ENCODE data around the gene GMDS.

GMDS gene

DNA sequence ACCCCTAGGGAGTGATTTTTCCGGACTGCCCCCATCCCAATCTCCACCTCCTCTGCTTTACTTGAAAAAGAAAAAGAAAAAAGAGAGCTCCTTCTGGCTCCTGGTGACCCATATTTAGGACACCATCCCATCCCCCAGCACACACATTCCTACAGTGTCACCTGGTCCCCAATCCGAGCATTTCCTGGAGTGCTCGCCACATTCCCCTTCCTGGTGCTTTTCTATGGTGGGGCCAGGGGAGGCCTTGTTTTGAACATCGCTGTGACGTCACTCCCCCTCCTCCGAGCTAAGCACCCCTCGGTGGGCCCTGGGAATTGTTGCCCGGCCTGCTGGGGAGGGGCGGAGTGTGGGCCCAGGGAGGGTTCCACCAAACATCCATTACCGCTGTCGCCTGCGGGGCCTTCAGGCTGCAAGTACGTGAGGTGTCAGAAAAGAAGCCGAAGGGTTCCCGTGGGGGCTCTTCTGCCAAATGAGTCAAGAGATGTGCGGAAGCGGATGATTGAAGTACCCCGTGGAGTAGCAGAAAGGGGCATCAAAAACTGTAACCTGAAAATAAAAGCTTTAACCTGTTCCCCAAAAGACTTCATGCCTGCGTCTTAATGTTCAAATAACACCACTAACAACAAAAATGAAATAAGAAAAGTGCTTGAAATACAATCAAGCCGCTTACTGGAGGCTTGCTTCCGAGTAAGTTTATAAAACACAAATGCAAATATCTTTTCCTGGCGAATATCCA, 638.5 kb downstream of the GMDS start:
- Histone ChIP-seq H3K27ac (ENCODE audit: low read length) (no peak overlapping the region), H3K27me3 (ENCODE audit: low read depth, low read length) (no peaks in the 10 kb centered on the region), H3K9me3 (ENCODE audit: insufficient read depth, low read length) (no peaks in the 10 kb centered on the region), H3K4me2 (ENCODE audit: low read length) (peak overlapping the region; percentile 99), H3K4me3 (ENCODE audit: low read length) (peak overlapping the region; percentile 98), H3K79me2 (ENCODE audit: low read length) (peaks cover 17% of the 10 kb centered on the region), H4K20me1 (ENCODE audit: insufficient read depth, low read length) (no peaks in the 10 kb centered on the region), H3K4me1 (ENCODE audit: low read length) (peaks cover 27% of the 10 kb centered on the region), H3K9ac (ENCODE audit: low read length) (peak overlapping the region; percentile 96), H2AFZ (ENCODE audit: low read depth, low read length) (peak overlapping the region; percentile 52), H3K36me3 (replicated peaks; ENCODE audit: low read depth, low read length) (peaks cover 4% of the 10 kb centered on the region)
- TF ChIP-seq CTCF (IDR thresholded peaks at IDR 0.05; ENCODE audit: low read depth, low read length) (no peak), EZH2phosphoT487 (IDR thresholded peaks at IDR 0.05; ENCODE audit: low read depth) (no peak)

DNA sequence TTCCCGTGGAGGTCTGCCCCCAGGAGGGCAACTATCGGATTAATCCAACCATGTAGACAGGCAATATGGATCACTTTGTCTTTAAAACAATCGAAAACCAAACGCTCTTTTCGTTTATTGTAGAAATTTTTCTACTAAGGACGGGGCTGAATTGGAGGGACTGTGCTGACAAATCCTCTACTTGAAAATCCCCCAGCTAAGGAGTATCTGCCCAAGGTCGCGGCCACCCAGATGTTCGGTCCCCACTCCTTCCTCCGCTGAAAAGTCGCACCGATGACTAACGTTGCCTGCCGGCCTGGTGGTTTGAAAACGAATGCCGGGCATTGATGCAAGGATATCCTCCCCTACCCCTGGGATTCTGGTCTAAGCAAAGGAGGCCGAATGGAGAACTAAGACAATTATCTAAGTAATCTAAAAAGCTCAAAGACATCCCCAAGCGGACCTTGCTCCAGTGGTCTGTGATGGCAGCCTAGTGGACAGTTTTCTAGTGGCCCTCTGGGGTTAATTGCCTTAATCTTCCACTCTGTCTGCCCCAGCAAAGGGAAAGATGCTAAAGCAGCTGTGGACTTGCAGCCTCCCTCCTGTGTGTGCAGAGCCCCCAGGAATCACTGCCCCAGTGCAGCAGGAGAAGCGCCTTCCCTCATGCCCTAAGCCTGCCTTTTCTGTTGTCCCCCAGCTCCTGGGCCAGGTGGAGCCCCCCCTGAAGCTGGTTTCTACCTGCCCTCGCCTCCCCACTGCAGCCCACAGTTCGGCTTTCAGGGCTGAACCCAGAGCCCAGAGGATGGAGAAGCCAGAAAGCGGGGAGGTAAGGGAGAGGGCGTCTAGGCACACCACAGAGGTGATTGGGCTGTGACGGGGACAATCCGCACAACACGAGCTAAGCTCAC, 639.3 kb downstream of the GMDS start:
- H3K4me2 ChIP-seq (ENCODE audit: low read length): peak overlapping the region; percentile 99

DNA sequence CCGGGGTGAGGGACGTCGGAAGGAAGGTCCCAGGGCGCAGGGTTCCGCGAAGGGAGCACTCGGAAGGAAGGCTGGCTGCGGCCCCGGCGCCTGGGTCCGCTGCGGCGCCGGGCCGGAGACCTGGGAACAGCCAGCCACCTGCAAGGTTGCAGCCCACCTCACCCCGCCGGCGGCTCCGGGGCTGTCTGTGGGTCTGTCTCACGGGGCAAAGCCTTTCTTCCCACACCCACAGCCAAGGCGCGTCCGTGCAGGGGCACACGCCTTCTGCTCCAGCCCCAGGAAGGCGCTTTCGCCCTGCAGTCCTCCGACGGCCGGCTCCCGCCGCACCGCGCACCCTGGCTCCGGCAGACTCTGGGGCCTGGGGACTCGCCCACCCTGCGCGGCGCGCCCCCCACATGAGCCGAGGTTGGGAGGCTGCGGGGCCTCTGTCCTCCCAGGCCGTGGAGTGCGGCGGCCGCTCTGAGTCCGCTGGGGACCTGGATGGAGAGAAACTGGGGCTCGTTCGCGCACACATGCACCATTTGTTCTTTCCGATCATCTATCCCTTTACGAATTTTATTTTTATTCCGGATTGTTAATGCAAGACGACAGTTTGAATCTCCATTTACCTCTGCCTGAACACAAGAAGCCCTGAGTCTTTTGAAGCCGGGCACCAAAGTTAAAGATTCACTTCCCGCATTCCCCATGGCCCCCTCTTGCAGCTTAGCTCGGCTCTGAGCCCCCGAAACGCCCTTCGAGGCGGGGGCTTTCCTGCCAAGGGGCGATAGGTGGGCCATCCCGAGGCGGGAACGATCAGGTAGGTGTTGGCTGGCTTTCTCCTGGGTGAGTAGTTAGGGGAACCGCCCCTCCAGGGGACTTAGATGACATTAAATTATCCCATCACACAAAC, 640.2 kb downstream of the GMDS start:
- no peak overlapping the region for H3K9ac ChIP-seq (ENCODE audit: low read length)
- H3K4me1 ChIP-seq (ENCODE audit: low read length): peaks cover 25% of the 10 kb centered on the region
- H3K4me2 ChIP-seq (ENCODE audit: low read length): no peak overlapping the region
- H3K27ac ChIP-seq (ENCODE audit: low read length): no peak overlapping the region
- peaks cover under 1% of the 10 kb centered on the region; the same call in 1 of the 2 replicates for H3K79me2 ChIP-seq (ENCODE audit: low read length)
- no peak overlapping the region for H2AFZ ChIP-seq (ENCODE audit: low read depth, low read length)
- H3K36me3 ChIP-seq (replicated peaks; ENCODE audit: low read depth, low read length): no peaks in the 10 kb centered on the region
- H3K9me3 ChIP-seq (ENCODE audit: insufficient read depth, low read length): no peaks in the 10 kb centered on the region
- TF ChIP-seq CTCF (IDR thresholded peaks at IDR 0.05; ENCODE audit: low read depth, low read length) (no peak), EZH2phosphoT487 (IDR thresholded peaks at IDR 0.05; ENCODE audit: low read depth) (no peak)
- no peak overlapping the region for H3K4me3 ChIP-seq (ENCODE audit: low read length)
- H3K27me3 ChIP-seq (ENCODE audit: low read depth, low read length): no peaks in the 10 kb centered on the region
- H4K20me1 ChIP-seq (ENCODE audit: insufficient read depth, low read length): no peaks in the 10 kb centered on the region

More for the DNA sequence above, 639.3 kb downstream of the GMDS start:
- Histone ChIP-seq H3K9ac (ENCODE audit: low read length) (peak overlapping the region; percentile 96; the same call in 1 of the 2 replicates), H3K27ac (ENCODE audit: low read length) (no peak overlapping the region), H2AFZ (ENCODE audit: low read depth, low read length) (no peak overlapping the region; the same call in 1 of the 2 replicates), H3K79me2 (ENCODE audit: low read length) (peaks cover 9% of the 10 kb centered on the region), H3K4me3 (ENCODE audit: low read length) (peak overlapping the region; percentile 98), H3K36me3 (replicated peaks; ENCODE audit: low read depth, low read length) (no peaks in the 10 kb centered on the region), H4K20me1 (ENCODE audit: insufficient read depth, low read length) (no peaks in the 10 kb centered on the region), H3K27me3 (ENCODE audit: low read depth, low read length) (no peaks in the 10 kb centered on the region), H3K4me1 (ENCODE audit: low read length) (peaks cover 25% of the 10 kb centered on the region), H3K9me3 (ENCODE audit: insufficient read depth, low read length) (no peaks in the 10 kb centered on the region)
- no peak for TF ChIP-seq EZH2phosphoT487 (IDR thresholded peaks at IDR 0.05; ENCODE audit: low read depth)
- no peak for TF ChIP-seq CTCF (IDR thresholded peaks at IDR 0.05; ENCODE audit: low read depth, low read length)

Data from OCI-LY3 (cell line).